ENCODE measurements around the gene SLC15A4. TPM values are rescaled to one million over a fixed set of nuclear protein-coding genes. Genes with fewer than 3 reads are reported as not detected.

Gene SLC15A4
- polyA plus RNA-seq, 1 of the 3 experiments (the other 2 are of a cell fraction) = 14.5 TPM

DNA sequence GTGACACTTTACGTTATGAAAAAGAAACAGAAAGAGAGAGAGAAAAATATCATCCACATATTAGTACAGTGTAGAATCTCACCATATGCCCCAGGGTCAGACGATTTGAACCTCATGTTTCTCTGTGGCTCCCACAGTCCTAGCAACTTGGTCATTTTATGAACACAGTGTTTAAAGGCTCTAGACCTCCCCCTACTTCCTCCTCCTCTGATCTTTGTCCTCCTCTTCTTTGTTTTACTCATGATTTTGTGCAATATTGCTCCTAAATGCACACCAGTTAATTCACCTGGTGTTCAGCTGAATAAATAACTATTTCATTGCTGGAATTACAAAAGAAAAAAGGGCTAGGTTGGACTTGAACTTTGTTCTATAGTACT lies 47.7 kb upstream of the SLC15A4 start:
- H3K4me2 ChIP-seq = no peak overlapping the region
- H3K9me3 ChIP-seq = no peaks in the 10 kb centered on the region
- WGBS (ENCODE audit: low lambda C conversion rate) = 19% methylated on average over 2 of the region's 2 CpGs
- ChIA-PET CTCF (interaction anchor here (0.9 kb wide), 1 partner anchor 35 kb away, joined by 3 read pairs; no protein-coding TSS in a partner anchor), POLR2A (no interaction called here)
- H3F3A ChIP-seq (replicated peaks; ENCODE audit: insufficient read depth) = no peaks in the 10 kb centered on the region
- no peak overlapping the region for H2AFZ ChIP-seq (ENCODE audit: low read depth)
- H3K27me3 ChIP-seq (ENCODE audit: insufficient read depth) = no peaks in the 10 kb centered on the region
- H3K79me2 ChIP-seq (ENCODE audit: insufficient read depth) = no peaks in the 10 kb centered on the region
- no peak for TF ChIP-seq EZH2phosphoT487 (IDR thresholded peaks at IDR 0.05; ENCODE audit: borderline replicate concordance, low read depth)
- no peak for TF ChIP-seq ELF1 (IDR thresholded peaks at IDR 0.05)
- no peak for TF ChIP-seq MEF2A (IDR thresholded peaks at IDR 0.05; ENCODE audit: borderline replicate concordance, low read depth)
- TF ChIP-seq RAD21 (IDR thresholded peaks at IDR 0.05; ENCODE audit: low read length) = no peak
- TF ChIP-seq FOSL2 (IDR thresholded peaks at IDR 0.05; ENCODE audit: borderline replicate concordance, low read depth) = no peak
- no peak for TF ChIP-seq TAF1 (IDR thresholded peaks at IDR 0.05; ENCODE audit: borderline replicate concordance, low read depth, low read length)
- no peak for TF ChIP-seq EP300 (IDR thresholded peaks at IDR 0.05; ENCODE audit: borderline replicate concordance in 1 of 2, low read depth in 1 of 2, low read length in 1 of 2)
- no peak for TF ChIP-seq SMC3 (IDR thresholded peaks at IDR 0.05; ENCODE audit: low read depth, low read length)
- no peak for TF ChIP-seq RFX5 (IDR thresholded peaks at IDR 0.05; ENCODE audit: low read length)
- TF ChIP-seq POLR2AphosphoS5 (IDR thresholded peaks at IDR 0.05; ENCODE audit: low read depth, low read length) = no peak
- TF ChIP-seq, protein P1, sequence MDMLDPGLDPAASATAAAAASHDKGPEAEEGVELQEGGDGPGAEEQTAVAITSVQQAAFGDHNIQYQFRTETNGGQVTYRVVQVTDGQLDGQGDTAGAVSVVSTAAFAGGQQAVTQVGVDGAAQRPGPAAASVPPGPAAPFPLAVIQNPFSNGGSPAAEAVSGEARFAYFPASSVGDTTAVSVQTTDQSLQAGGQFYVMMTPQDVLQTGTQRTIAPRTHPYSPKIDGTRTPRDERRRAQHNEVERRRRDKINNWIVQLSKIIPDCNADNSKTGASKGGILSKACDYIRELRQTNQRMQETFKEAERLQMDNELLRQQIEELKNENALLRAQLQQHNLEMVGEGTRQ (IDR thresholded peaks at IDR 0.05; ENCODE audit: borderline replicate concordance, low read depth, low read length) = no peak
- no peak overlapping the region for H3K27ac ChIP-seq (ENCODE audit: low read depth in 2 of 2, low read length in 1 of 2)
- DNase-seq = no peak
- H3K9me2 ChIP-seq = no peaks in the 10 kb centered on the region
- no peaks in the 10 kb centered on the region for H3K36me3 ChIP-seq (replicated peaks in 1 of 2; ENCODE audit: control insufficient read depth in 1 of 2, insufficient read depth in 2 of 2, low read length in 1 of 2)
- no peak overlapping the region for H3K4me3 ChIP-seq (ENCODE audit: low read depth in 2 of 2, low read length in 1 of 2)
- no peak overlapping the region for H3K9ac ChIP-seq
- H3K4me1 ChIP-seq (ENCODE audit: control insufficient read depth in 1 of 2, insufficient read depth in 2 of 2, low read depth in 1 of 2, low read length in 1 of 2) = no peaks in the 10 kb centered on the region
- H4K20me1 ChIP-seq (ENCODE audit: insufficient read depth) = no peaks in the 10 kb centered on the region

DNA sequence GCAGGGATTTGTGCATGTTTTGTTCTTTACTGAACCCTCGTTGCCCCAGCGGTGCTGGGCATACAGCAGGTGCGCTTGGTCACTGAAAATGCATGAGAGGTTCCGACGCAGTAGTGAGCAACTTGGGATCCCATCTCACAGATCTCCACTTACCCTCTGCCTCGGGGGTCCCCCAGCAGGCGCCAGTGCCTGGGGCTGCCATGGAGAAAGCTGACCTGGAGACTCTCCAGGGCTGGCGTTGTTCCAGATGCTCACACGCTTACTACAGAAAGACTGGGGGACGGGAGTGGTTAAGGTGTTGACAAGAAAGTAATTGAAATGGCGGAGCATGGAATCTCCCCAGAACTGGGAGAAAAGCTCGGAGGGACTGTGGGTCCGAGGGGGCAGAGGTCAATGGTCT lies 43.7 kb upstream of the SLC15A4 start:
- H2AFZ ChIP-seq (ENCODE audit: low read depth) = no peak overlapping the region
- ChIA-PET CTCF (no interaction called here), POLR2A (no interaction called here)
- no peak overlapping the region for H3K9ac ChIP-seq
- no peak overlapping the region for H3K4me2 ChIP-seq
- H4K20me1 ChIP-seq (ENCODE audit: insufficient read depth) = no peaks in the 10 kb centered on the region
- no peak for TF ChIP-seq FOSL2 (IDR thresholded peaks at IDR 0.05; ENCODE audit: borderline replicate concordance, low read depth)
- TF ChIP-seq, protein P2, sequence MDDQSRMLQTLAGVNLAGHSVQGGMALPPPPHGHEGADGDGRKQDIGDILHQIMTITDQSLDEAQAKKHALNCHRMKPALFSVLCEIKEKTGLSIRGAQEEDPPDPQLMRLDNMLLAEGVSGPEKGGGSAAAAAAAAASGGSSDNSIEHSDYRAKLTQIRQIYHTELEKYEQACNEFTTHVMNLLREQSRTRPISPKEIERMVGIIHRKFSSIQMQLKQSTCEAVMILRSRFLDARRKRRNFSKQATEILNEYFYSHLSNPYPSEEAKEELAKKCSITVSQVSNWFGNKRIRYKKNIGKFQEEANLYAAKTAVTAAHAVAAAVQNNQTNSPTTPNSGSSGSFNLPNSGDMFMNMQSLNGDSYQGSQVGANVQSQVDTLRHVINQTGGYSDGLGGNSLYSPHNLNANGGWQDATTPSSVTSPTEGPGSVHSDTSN (IDR thresholded peaks at IDR 0.05) = no peak
- TF ChIP-seq EZH2phosphoT487 (IDR thresholded peaks at IDR 0.05; ENCODE audit: borderline replicate concordance, low read depth) = no peak
- TF ChIP-seq CHD2 (IDR thresholded peaks at IDR 0.05; ENCODE audit: low read length, partially characterized antibody) = no peak
- TF ChIP-seq TCF12 (IDR thresholded peaks at IDR 0.05) = no peak
- TF ChIP-seq, protein P3, sequence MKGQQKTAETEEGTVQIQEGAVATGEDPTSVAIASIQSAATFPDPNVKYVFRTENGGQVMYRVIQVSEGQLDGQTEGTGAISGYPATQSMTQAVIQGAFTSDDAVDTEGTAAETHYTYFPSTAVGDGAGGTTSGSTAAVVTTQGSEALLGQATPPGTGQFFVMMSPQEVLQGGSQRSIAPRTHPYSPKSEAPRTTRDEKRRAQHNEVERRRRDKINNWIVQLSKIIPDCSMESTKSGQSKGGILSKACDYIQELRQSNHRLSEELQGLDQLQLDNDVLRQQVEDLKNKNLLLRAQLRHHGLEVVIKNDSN (IDR thresholded peaks at IDR 0.05; ENCODE audit: borderline replicate concordance, low read depth) = no peak
- no peak for TF ChIP-seq TAF1 (IDR thresholded peaks at IDR 0.05; ENCODE audit: borderline replicate concordance, low read depth, low read length)
- H3K27me3 ChIP-seq (ENCODE audit: insufficient read depth) = no peaks in the 10 kb centered on the region
- no peaks in the 10 kb centered on the region for H3K9me3 ChIP-seq
- WGBS (ENCODE audit: low lambda C conversion rate) = 47% methylated on average over 12 of the region's 13 CpGs
- H3F3A ChIP-seq (replicated peaks; ENCODE audit: insufficient read depth) = no peaks in the 10 kb centered on the region
- no peaks in the 10 kb centered on the region for H3K9me2 ChIP-seq
- no peaks in the 10 kb centered on the region for H3K79me2 ChIP-seq (ENCODE audit: insufficient read depth)
- no peak overlapping the region for H3K27ac ChIP-seq (ENCODE audit: low read depth in 2 of 2, low read length in 1 of 2)
- DNase-seq = no peak
- no peaks in the 10 kb centered on the region for H3K36me3 ChIP-seq (replicated peaks in 1 of 2; ENCODE audit: control insufficient read depth in 1 of 2, insufficient read depth in 2 of 2, low read length in 1 of 2)
- peaks cover 0 to 12% of the 10 kb centered on the region in 2 experiments; a peak in 1 of 4 replicates for H3K4me1 ChIP-seq (ENCODE audit: control insufficient read depth in 1 of 2, insufficient read depth in 2 of 2, low read depth in 1 of 2, low read length in 1 of 2)
- H3K4me3 ChIP-seq (ENCODE audit: low read depth in 2 of 2, low read length in 1 of 2) = no peak overlapping the region

All from SK-N-SH (cell line).